Measurements from ENCODE around the gene TEX48.

TEX48 gene

DNA sequence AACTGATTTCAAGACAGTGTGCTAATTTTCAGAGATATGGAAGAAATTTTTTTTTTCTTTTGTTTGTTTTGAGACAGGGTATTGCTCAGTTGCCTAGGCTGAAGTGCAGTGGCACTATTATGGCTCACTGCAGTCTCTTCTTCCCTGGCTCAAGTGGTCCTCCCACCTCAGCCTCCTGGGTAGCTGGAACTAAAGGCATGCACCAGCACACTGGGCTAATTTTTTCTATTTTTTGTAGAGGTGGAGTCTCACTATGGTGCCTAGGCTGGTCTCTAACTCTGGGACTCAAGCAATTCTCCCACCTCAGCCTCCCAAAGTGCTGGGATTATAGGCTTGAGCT is 9.9 kb upstream of the TEX48 start:
- DNase-seq = no peak

- DNase-seq = peak; percentile 56
Measured at GRCh38 chr9:114691046-114691955, 9.3 kb upstream of the TEX48 start.

GRCh38 chr9:114690308-114690707 is 8.3 kb upstream of the TEX48 start:
- no peak for DNase-seq

- DNase-seq = no peak
Measured at GRCh38 chr9:114689813-114690212, 7.8 kb upstream of the TEX48 start.

- DNase-seq = no peak
Measured at GRCh38 chr9:114688909-114689610, 7.1 kb upstream of the TEX48 start.

- no peak for DNase-seq
Measured at GRCh38 chr9:114688379-114688778, 6.4 kb upstream of the TEX48 start.

DNA sequence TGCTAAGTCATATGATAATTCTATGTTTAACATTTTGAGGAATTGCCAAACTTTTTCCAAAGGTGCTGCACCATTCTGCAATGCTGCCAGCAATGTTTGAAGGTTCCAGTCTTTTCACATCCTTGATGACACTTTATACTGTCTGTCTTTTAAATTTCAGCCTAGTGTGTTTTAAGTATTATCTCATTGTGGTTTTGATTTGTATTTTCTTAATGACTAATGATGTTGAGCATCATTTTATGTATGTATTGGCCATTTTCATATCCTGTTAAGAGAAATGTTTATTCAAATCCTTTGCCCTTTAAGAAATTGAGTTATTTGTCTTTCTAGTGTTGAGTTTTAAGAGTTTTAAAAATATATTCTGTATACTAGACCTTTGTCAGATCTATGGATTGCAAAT is 5.0 kb upstream of the TEX48 start:
- DNase-seq = no peak

GRCh38 chr9:114685951-114686350 is 4.0 kb upstream of the TEX48 start:
- DNase-seq = peak; percentile 26

DNA sequence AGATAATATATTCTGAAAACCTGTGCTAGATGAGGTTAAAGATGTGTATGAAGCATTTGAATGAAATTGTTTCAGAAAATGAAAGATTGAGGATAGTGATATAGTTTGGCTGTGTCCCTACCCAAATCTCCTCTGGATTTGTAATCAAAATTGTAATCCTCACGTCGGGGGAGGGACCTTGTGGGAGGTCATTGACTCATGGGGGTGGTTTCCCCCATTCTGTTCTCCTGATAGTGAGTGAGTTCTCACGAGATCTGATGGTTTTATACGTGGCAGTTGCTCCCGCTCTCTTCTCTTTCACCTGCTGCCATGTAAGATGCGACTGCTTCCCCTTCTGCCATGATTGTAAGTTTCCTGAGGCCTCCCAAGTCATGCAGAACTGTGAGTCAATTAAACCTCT is 2.0 kb upstream of the TEX48 start:
- DNase-seq = no peak

GRCh38 chr9:114682846-114683245 is 854 bp upstream of the TEX48 start:
- DNase-seq = no peak

- no peak for DNase-seq
Measured at GRCh38 chr9:114680259-114681001, 1.6 kb downstream of the TEX48 start.

DNA sequence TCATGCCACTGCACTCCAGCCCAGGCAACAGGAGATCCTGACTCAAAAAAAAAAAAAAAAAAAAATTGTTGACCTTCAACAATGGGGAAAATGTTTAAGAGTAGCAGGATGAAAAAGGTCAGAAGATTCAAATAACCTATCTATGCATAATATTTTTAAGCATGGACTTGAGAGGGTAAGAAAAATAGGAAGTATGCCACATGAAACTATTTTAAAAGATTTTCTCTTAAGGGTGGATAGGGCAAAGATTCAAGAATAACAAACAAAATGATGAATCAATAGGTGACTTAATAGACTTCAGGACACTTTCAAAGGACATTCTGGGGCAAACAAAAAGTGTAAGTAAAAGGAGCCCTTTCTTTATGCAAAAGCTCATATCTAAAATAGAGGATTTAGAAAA is 3.2 kb downstream of the TEX48 start:
- no peak for DNase-seq

- no peak for DNase-seq
Measured at GRCh38 chr9:114678130-114678529, 3.9 kb downstream of the TEX48 start.

GRCh38 chr9:114677418-114677817 is 4.6 kb downstream of the TEX48 start:
- no peak for DNase-seq

DNA sequence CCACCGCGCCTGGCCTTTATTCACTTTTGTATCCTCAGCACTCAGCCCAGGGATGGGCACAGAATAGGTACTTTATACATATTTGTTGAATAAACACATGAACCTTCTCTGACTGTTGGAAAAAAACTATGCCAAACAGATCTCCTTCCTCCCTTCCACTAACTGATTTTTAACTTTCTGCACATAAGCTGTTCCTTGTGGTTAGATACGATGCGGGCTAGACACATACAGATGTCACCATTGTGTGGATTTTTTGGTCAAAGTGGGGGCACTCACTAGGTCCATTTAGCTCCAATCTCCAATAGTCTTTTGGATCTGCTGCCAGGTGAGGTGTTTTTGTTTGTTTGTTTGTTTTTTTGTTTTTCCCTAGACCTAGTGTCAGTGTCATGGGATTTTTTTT is 5.1 kb downstream of the TEX48 start:
- DNase-seq = no peak

DNA sequence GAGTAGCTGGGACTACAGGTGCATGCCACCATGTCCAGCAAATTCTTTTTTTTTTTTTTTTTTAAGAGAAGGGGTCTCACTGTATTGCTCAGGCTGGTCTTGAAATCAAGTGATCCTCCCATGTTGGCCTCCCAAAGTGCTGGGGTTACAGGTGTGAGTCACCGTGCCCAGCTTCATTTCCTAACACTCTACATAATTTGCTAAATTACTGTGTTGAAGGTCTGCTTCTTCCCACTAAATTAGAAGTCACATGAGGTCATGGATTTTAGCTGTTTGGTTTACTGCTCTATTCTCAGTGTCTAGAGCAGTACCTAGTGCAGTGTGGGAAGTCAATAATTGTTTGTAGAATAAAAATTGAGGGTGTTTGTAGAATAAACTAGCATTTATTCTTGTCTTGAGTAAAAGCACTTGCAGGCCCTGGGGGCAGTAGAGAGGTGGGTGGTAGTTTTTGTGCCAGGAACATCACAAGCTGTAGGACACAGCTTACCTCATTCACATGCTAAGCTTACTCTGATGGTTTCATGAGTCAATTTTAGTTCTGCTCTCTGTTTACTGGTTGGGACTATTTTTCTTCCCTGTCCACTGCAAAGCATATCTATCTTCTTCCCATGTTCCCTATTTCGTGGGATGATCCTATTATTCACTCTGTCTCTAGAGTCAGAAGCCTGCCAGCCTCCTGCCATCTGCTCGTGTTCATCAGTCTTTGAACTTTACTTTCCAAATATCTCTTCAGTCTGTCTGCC is 7.0 kb downstream of the TEX48 start:
- no peak for DNase-seq

- no peak for DNase-seq
Measured at GRCh38 chr9:114674076-114674797, 7.8 kb downstream of the TEX48 start.

DNA sequence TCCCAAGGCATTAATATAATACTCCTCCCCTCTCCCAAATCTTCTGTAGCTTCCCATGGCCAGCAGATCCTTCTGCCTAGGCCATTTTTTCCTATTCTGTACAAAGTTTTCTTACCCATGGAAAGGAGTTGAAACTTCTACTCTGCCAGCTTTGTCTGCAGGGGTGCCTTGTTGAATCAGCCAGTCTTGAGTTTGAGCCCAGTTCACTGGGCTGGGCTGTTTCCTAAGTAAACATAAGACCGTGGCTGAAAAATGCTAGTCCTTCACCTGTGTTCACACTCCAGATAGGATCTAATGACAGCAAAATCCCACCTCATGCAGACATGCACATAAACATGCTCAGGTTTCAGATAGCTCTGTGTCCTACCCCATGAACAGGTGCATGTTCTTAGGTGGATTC is 10.4 kb downstream of the TEX48 start:
- DNase-seq = no peak

GRCh38 chr9:114669961-114670360 is 12.0 kb downstream of the TEX48 start:
- DNase-seq = no peak

DNA sequence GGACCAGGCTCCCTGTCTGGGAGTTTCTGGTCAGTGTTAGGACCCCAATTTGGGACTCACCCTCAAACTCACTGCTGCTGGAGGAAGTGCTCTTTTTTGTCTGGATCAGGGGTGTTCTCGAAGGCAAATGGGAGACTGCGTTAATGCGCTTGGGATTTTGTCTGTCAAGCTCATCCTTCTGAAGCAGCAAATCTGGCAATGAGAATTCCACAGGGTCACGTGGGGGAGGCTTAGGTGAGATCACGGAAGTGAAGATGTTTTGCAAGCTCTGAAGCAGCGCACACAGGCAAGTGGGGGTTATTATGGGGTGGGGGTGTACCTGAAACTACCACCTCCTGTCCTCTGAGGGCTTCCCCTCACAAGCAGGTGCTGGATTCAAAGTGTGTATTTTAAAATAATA is 13.8 kb downstream of the TEX48 start:
- no peak for DNase-seq

- no peak for DNase-seq
Measured at GRCh38 chr9:114666851-114667250, 15.1 kb downstream of the TEX48 start.

- DNase-seq = no peak
Measured at GRCh38 chr9:114666401-114666800, 15.6 kb downstream of the TEX48 start.

Data from CD4-positive, alpha-beta T cell treated with Interleukin-10 for 1 hour (primary cell).